Measurements from ENCODE around the gene PPFIA4.

- no peak for TF ChIP-seq CTCF (IDR thresholded peaks at IDR 0.05; ENCODE audit: borderline replicate concordance, extremely low read depth, low read length, poor library complexity, severe bottlenecking)
- TF ChIP-seq EZH2 (IDR thresholded peaks at IDR 0.05; ENCODE audit: borderline replicate concordance, low read depth, low read length, severe bottlenecking) = no peak
Observed at GRCh38 chr1:203091199-203091477, 64.8 kb downstream of the PPFIA4 start.

All from DND-41 (cell line).